ENCODE measurements around the gene P2RY12. TPM values are rescaled to one million over a fixed set of nuclear protein-coding genes. Genes with fewer than 3 reads are reported as not detected.

The P2RY12 gene
- total RNA-seq, 1 experiment from 2014 or later: not detected

DNA sequence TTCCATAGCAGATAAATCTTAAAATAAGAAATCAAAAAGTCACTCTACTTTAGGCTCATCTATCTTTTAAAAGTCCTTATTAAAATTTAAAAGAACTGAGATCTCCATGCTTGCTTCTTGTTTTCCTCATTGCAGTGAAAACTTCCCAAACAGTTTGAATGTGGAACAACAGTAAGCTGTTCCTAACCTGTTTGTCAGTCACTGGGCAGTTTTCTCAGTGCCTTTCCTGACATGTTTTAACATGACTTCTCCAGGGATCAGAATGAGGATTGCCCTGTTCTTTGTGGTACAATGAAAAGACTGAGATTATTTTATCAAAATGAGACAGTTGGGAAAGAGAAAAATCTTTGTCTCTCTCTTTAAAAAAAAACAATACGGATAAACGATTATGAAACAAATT is 68.7 kb downstream of the P2RY12 start:
- in situ Hi-C loops (cut with HindIII; ENCODE audit: low sequenced_read_pairs): no loop called here
- no peak for DNase-seq (ENCODE audit: low spot score)

GRCh38 chr3:151315136-151315535 is 69.4 kb downstream of the P2RY12 start:
- in situ Hi-C loops (cut with HindIII; ENCODE audit: low sequenced_read_pairs): no loop called here
- no peak for DNase-seq (ENCODE audit: low spot score)

DNA sequence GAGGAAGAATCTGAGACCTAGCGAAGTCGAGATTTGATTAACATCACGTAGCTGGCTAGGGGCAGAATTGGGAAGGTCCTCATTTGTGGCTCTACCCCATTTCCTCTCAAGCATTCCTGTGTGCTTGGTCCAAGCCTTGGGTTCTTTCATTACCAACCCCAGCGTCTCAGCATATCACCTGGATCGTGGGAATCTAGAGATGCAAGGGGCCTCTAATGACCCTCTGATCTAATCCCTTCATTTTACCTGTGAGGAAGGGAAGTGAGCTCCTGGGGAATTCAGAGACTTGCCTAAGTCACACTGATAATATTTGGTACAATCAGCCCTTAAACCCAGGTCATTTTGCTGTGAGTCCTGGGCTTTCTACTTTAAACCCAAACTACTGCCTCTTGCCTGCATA is 70.0 kb downstream of the P2RY12 start:
- in situ Hi-C loops (cut with HindIII; ENCODE audit: low sequenced_read_pairs): no loop called here
- DNase-seq (ENCODE audit: low spot score): no peak

DNA sequence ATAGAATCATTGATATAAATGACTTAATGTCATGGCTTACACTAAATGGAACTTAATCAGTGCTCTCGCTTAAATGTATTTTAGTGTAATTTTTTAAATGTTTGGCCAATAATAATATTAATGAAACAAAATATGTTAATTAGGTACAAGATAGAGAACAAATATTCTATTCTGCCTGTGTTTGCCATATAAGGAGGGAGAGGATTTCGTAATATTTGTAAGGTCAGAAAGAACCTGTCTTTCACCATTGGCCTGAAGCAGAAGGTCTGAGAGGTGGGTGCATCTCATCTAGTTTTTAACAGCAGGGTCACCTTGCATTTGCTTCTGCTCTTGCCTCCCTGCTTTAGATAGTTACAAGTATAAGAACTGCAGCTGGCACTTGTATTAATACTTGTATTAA is 70.4 kb downstream of the P2RY12 start:
- DNase-seq (ENCODE audit: low spot score): no peak
- in situ Hi-C loops (cut with HindIII; ENCODE audit: low sequenced_read_pairs): no loop called here

DNA sequence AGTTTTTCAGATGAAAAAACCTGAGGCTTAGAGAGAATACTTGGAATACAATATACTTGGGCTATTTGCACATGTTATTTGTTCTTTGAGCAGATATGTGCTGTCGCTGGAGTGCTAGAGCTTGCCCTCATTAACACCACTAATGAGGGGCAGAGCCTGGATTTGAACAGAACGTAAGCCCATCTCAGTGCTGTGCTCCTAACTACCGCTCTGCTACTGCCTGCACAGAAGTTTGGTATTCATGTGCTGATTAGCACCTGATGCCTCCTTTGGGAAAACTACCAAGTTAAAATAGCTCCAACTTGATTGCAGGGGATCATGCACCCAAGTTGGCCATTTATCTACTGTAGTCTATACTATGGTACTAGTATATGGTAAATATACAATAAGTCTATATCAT is 71.6 kb downstream of the P2RY12 start:
- no peak for DNase-seq (ENCODE audit: low spot score)
- in situ Hi-C loops (cut with HindIII; ENCODE audit: low sequenced_read_pairs): no loop called here

DNA sequence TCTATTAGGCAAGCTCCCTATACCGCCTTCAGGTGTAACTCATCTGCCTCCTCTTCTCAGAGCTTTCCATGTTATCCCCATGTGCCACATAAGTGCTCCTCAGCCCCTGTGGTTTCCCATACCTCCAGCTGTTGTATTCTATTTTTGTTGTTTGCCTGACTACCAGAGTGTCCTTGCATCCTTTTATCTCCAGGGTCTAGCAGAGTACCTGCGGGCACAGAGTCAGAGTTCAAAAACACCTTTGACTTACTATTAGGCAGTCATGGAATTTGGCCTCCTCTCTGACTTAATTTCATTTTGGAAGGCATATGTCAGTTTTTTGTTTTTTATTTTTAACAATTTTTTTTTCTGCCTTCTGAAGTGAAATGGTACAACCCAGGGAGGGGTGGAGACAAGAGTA is 75.0 kb downstream of the P2RY12 start:
- no peak for DNase-seq (ENCODE audit: low spot score)
- in situ Hi-C loops (cut with HindIII; ENCODE audit: low sequenced_read_pairs): no loop called here

- DNase-seq (ENCODE audit: low spot score): no peak
- in situ Hi-C loops (cut with HindIII; ENCODE audit: low sequenced_read_pairs): no loop called here
These were observed 76.7 kb downstream of the P2RY12 start for GRCh38 chr3:151307583-151308488.

DNA sequence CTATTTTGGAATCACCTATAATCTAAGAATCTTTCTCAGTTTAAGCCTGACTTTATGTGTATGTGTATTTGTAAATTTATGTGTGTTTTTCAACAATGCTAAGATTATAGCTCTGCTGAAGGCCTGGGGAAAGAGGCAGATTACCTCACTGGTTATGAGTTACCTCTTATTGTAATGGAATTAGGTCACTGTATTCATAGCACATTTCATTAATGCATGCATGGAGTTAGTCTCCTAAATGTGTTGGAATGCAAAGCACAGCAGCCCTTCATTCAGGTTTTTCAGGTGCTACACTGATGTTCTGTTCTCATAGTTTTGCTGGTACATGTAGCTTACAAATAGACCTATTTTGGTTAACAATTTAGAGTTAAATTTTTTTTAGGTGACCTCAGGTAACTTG is 77.4 kb downstream of the P2RY12 start:
- DNase-seq (ENCODE audit: low spot score): no peak
- in situ Hi-C loops (cut with HindIII; ENCODE audit: low sequenced_read_pairs): no loop called here

DNA sequence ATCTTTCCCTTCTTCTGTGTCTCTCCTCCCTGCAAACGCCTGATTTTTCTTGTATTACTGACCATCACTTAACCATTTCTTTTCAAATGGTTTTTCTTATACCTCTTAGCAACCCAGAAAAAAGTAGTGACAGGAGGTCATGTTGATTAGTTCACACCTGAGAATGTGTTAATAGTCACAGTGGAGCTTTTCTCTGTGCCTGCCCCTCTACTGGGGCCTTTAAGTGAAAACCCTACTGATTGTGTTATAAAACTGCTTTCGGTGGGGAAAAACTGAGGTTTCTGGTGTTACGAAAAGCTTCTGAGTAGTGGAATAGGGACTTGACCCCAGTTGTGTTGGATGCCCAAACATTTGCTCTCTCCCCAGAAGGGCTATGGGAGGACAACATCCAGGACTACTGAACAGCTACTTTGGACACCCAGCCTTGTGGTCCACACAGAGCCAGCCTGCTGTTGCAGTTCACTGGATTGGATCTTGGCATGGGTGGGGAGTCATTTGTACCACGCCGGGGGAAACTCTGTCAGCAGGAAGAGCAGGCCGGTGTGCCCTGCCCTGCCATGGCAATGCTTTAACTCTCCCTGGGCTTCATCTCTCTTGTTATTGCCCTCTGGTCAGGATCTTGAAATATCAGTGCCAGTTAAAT is 78.3 kb downstream of the P2RY12 start:
- DNase-seq (ENCODE audit: low spot score): no peak
- in situ Hi-C loops (cut with HindIII; ENCODE audit: low sequenced_read_pairs): no loop called here

GRCh38 chr3:151305775-151306151 is 78.8 kb downstream of the P2RY12 start:
- in situ Hi-C loops (cut with HindIII; ENCODE audit: low sequenced_read_pairs): no loop called here
- DNase-seq (ENCODE audit: low spot score): no peak

DNA sequence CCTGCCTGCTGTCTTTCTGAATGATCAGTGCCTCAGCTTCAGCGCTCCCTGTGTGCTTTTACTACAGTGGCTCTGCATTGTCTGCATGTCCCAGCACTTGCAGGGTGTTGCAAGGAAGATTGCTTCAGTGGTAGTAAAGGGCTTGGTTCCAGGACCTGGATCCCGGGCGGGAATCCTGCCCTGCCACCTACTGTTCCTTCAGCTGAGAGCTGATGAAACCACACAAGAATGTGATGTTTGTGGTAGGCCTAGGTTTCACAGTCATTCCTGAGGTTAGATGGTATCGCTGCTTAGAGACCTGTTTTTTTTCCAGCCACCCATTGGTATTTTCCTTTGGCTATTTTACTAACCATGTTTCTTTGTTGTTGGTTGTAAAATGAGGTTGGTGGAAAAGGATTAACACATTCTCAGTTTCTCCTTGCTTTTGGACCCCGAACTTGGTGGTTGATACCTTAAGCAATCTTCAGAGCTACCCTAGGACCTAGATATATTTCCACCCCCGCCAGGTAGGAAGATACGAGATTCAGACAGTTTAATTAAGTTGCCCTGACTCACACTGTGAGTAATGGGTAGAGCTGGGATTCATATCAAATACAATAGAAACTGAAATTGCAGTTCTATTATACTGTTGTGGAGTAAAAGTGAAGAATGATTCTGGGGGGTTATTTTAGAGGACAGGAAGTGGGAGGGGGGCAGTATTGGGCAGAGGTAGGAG is 79.3 kb downstream of the P2RY12 start:
- DNase-seq (ENCODE audit: low spot score): peak; percentile 39
- in situ Hi-C loops (cut with HindIII; ENCODE audit: low sequenced_read_pairs): no loop called here

DNA sequence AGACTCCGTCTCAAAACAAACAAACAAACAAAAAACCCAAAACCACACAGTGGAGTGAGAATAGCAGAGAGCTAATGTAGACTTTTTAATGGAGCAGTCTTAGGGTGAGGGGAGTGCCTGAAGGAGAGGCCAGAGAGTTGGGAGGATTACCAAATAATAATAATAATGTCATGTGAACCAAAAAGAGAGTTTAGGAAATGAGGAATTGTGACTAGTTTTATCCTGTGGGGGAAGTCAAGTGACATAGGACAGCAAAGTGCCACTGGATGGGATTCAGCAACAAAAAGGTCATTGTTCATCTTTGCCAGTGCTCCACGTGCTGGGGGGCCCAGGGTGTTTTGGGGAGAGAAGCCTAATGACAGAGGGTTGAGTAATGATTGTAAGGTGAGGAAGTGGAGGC is 80.8 kb downstream of the P2RY12 start:
- in situ Hi-C loops (cut with HindIII; ENCODE audit: low sequenced_read_pairs): no loop called here
- no peak for DNase-seq (ENCODE audit: low spot score)

GRCh38 chr3:151301787-151302186 is 82.8 kb downstream of the P2RY12 start:
- in situ Hi-C loops (cut with HindIII; ENCODE audit: low sequenced_read_pairs): no loop called here
- DNase-seq (ENCODE audit: low spot score): no peak

GRCh38 chr3:151300539-151300938 is 84.0 kb downstream of the P2RY12 start:
- in situ Hi-C loops (cut with HindIII; ENCODE audit: low sequenced_read_pairs): no loop called here
- DNase-seq (ENCODE audit: low spot score): no peak

DNA sequence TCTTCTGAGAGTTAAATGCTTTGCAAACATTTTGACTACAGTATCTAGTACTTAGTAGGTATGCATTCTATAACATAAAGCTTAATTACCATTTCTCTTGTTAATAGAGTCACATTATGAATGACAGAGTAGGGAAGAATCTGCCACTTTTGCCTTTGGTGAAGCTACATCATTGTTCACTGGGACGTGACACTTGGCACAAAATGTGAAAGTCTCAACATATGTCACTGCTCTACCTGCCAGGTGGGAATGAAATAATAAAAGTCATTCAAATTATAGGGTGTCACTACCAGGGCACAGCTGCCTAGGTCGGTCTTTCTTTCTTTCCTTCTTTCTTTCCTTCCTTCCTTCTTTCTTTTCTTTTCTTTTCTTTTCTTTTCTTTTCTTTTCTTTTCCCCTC is 85.5 kb downstream of the P2RY12 start:
- peak; percentile 67 for DNase-seq (ENCODE audit: low spot score)
- in situ Hi-C loops (cut with HindIII; ENCODE audit: low sequenced_read_pairs): no loop called here

DNA sequence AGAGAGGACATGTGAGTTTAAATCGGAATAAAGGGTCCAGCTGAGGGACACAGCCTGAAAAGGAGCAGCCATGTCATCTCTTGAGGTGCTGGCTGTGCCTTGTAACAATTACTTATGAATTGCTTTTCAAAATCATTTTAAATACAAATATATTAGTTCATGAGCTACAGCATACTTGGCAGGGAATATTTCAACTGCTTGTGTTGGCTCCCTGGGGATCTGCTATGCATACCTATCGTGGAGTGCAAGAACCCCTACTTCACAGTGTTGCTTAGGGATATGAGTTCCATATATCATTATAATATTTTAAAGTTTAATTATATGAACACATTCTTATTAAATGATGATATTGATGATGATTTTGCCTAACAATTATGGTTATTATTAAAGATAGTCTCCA is 87.1 kb downstream of the P2RY12 start:
- in situ Hi-C loops (cut with HindIII; ENCODE audit: low sequenced_read_pairs): no loop called here
- DNase-seq (ENCODE audit: low spot score): no peak

- DNase-seq (ENCODE audit: low spot score): no peak
- in situ Hi-C loops (cut with HindIII; ENCODE audit: low sequenced_read_pairs): no loop called here
These were observed 88.3 kb downstream of the P2RY12 start for GRCh38 chr3:151296226-151296625.

DNA sequence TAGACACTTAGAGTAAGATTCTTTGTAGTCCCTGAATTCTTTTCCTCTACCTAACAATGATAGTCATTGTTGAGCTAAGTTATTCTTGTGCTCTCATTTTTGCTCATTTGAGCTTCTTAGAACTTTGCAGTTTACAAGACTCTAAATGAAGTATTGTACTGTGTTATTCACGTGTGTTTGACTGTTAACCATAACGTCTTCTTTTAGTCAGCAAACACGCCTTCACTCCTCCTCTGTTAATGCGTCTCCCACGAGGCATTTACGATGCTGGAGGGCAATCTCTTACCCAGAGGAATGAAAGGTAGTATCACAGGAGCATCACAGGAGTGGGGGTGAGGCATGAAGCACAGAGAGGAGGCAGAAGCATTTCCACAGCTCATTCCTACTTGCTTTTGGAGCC is 91.4 kb downstream of the P2RY12 start:
- DNase-seq (ENCODE audit: low spot score): no peak
- in situ Hi-C loops (cut with HindIII; ENCODE audit: low sequenced_read_pairs): no loop called here

GRCh38 chr3:151290673-151291072 is 93.9 kb downstream of the P2RY12 start:
- no peak for DNase-seq (ENCODE audit: low spot score)
- in situ Hi-C loops (cut with HindIII; ENCODE audit: low sequenced_read_pairs): no loop called here

- DNase-seq (ENCODE audit: low spot score): no peak
- in situ Hi-C loops (cut with HindIII; ENCODE audit: low sequenced_read_pairs): no loop called here
These were observed 95.1 kb downstream of the P2RY12 start for GRCh38 chr3:151289445-151289844.

Data from G401 (cell line).